ENCODE data around the gene CD300LB.

CD300LB gene

DNA sequence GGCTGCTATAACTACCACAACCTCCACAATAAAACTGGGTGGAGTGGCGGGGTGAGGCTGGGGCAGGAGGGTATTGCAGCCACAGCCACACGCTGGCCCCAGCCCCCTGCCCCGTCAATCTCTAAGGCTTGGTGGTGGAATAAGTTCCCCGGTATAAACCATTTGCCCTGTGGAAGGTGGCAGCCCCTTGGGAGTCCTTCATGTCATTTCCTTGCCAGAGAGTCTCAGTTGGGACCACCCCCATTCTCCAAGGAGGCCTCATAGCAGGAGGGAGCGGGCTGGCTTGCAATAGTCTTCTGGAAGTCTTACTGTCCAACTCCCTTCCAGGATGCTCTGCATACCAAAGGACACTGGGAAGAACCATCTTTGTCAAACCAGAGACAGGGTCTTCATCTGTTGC is 45.4 kb downstream of the CD300LB start:
- Histone ChIP-seq H3K27me3 (ENCODE audit: control insufficient read depth, insufficient read depth, low read length) (no peaks in the 10 kb centered on the region), H3K9me3 (ENCODE audit: control insufficient read depth, low read length) (no peaks in the 10 kb centered on the region), H2AFZ (no peak overlapping the region), H3K9ac (no peak overlapping the region), H3K4me3 (ENCODE audit: low read depth, low read length) (no peak overlapping the region), H3K27ac (no peak overlapping the region), H3K79me2 (no peaks in the 10 kb centered on the region), H3K36me3 (ENCODE audit: control insufficient read depth, insufficient read depth, low read length) (no peaks in the 10 kb centered on the region), H3K4me1 (no peaks in the 10 kb centered on the region), H3K4me2 (ENCODE audit: low read length) (no peak overlapping the region)
- TF ChIP-seq, protein P1, sequence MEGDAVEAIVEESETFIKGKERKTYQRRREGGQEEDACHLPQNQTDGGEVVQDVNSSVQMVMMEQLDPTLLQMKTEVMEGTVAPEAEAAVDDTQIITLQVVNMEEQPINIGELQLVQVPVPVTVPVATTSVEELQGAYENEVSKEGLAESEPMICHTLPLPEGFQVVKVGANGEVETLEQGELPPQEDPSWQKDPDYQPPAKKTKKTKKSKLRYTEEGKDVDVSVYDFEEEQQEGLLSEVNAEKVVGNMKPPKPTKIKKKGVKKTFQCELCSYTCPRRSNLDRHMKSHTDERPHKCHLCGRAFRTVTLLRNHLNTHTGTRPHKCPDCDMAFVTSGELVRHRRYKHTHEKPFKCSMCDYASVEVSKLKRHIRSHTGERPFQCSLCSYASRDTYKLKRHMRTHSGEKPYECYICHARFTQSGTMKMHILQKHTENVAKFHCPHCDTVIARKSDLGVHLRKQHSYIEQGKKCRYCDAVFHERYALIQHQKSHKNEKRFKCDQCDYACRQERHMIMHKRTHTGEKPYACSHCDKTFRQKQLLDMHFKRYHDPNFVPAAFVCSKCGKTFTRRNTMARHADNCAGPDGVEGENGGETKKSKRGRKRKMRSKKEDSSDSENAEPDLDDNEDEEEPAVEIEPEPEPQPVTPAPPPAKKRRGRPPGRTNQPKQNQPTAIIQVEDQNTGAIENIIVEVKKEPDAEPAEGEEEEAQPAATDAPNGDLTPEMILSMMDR (IDR thresholded peaks at IDR 0.05) = no peak

- no peak overlapping the region for H3K9ac ChIP-seq
- TF ChIP-seq, protein P1 (IDR thresholded peaks at IDR 0.05) = no peak
- H3K9me3 ChIP-seq (ENCODE audit: control insufficient read depth, low read length) = no peaks in the 10 kb centered on the region
- no peaks in the 10 kb centered on the region for H3K79me2 ChIP-seq
- H3K4me1 ChIP-seq = no peaks in the 10 kb centered on the region
- no peaks in the 10 kb centered on the region for H3K27me3 ChIP-seq (ENCODE audit: control insufficient read depth, insufficient read depth, low read length)
- no peak overlapping the region for H3K27ac ChIP-seq
- H3K4me3 ChIP-seq (ENCODE audit: low read depth, low read length) = no peak overlapping the region
- no peak overlapping the region for H2AFZ ChIP-seq
- H3K36me3 ChIP-seq (ENCODE audit: control insufficient read depth, insufficient read depth, low read length) = no peaks in the 10 kb centered on the region
- H3K4me2 ChIP-seq (ENCODE audit: low read length) = no peak overlapping the region
These were observed 46.1 kb downstream of the CD300LB start for GRCh38 chr17:74485022-74485743.

DNA sequence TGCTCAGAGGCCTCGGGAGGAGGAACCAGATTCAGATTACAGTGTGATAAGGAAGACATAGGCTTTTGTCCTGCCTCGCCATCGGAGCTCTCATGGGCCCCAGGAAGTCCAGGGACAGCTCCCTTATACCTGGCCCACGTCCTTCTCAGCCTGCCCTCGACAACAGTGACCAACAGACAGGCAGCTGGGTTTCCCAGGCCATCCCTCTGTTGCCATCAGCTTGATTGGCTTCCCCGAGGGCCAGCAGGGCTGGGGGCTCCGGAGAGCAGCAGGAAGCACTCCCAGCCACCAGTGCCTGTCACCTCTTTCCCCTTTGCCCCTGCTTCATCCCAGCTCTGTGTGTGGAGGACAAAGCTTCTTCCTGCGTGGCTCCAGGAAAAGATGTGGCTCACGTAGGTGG is 47.2 kb downstream of the CD300LB start:
- Histone ChIP-seq H3K27ac (no peak overlapping the region), H3K4me2 (ENCODE audit: low read length) (no peak overlapping the region), H3K36me3 (ENCODE audit: control insufficient read depth, insufficient read depth, low read length) (no peaks in the 10 kb centered on the region), H3K79me2 (no peaks in the 10 kb centered on the region), H2AFZ (no peak overlapping the region), H3K9me3 (ENCODE audit: control insufficient read depth, low read length) (no peaks in the 10 kb centered on the region), H3K4me1 (no peaks in the 10 kb centered on the region), H3K9ac (no peak overlapping the region), H3K27me3 (ENCODE audit: control insufficient read depth, insufficient read depth, low read length) (no peaks in the 10 kb centered on the region), H3K4me3 (ENCODE audit: low read depth, low read length) (no peak overlapping the region)
- TF ChIP-seq, protein P1 (IDR thresholded peaks at IDR 0.05) = no peak

DNA sequence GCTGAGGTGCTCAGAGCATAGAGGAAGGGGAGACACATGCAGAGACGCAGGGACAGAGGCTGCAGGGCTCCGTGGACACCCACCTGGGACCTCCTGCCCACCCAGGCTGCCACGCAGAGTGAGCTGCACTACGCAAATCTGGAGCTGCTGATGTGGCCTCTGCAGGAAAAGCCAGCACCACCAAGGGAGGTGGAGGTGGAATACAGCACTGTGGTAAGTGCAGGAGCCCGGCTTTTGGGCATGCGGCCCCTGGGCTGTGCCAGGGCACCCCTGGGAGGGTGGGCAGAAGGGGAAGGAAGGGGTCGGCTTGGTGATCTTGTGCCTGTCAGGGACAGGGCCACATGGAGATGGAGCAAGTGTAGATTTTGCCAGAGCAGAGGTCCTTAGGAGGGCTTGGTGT is 49.7 kb downstream of the CD300LB start:
- H3K27ac ChIP-seq = no peak overlapping the region
- H3K27me3 ChIP-seq (ENCODE audit: control insufficient read depth, insufficient read depth, low read length) = no peaks in the 10 kb centered on the region

More for the DNA sequence above, 49.7 kb downstream of the CD300LB start:
- TF ChIP-seq, protein P1 (IDR thresholded peaks at IDR 0.05) = no peak
- no peaks in the 10 kb centered on the region for H3K9me3 ChIP-seq (ENCODE audit: control insufficient read depth, low read length)
- H3K9ac ChIP-seq = no peak overlapping the region
- no peak overlapping the region for H3K4me2 ChIP-seq (ENCODE audit: low read length)
- H2AFZ ChIP-seq = no peak overlapping the region
- H3K79me2 ChIP-seq = no peaks in the 10 kb centered on the region
- H3K4me1 ChIP-seq = no peaks in the 10 kb centered on the region
- H3K4me3 ChIP-seq (ENCODE audit: low read depth, low read length) = no peak overlapping the region
- H3K36me3 ChIP-seq (ENCODE audit: control insufficient read depth, insufficient read depth, low read length) = no peaks in the 10 kb centered on the region

All from parathyroid adenoma (tissue), 2 donors.